Measurements from ENCODE around the gene AQP12A.

- no peak for TF ChIP-seq CTCF (IDR thresholded peaks at IDR 0.05)
- no peak for TF ChIP-seq CHD2 (IDR thresholded peaks at IDR 0.05; ENCODE audit: low read length, partially characterized antibody)
- TF ChIP-seq RAD21 (conservative IDR thresholded peaks at IDR 0.05 in 1 of 2, IDR thresholded peaks at IDR 0.05 in 1 of 2): no peak
- no peak for TF ChIP-seq MAZ (IDR thresholded peaks at IDR 0.05; ENCODE audit: borderline replicate concordance, low read depth, low read length)
- TF ChIP-seq PBX3 (IDR thresholded peaks at IDR 0.05): no peak
These were observed 34.0 kb downstream of the AQP12A start for GRCh38 chr2:240725671-240726070.
